Esophagus muscularis mucosa (tissue), 4 donors: ENCODE measurements around the gene DIP2C. TPM values are rescaled to one million over a fixed set of nuclear protein-coding genes. Genes with fewer than 3 reads are reported as not detected.

Experiments used
- DNase-seq: peaks from one replicate; pipeline ENCODE4 v3.0.0-alpha.2; 2017; ENCODE audit errors: extremely low spot score
- H3K27ac ChIP-seq, 4 donors: fragments of 200-600 bp; sonication (generic); replicated peaks in 1 of 4; 1 replicate in 3 of 4; 2 replicates in 1 of 4; pipeline ENCODE4 v1.5.1; 2016 to 2019; ENCODE audit warnings: mild to moderate bottlenecking in 1 of 4
- H3K27me3 ChIP-seq, 4 donors: fragments of 200-600 bp; sonication (generic); one replicate each; pipeline versions ENCODE4 v1.5.1 to v1.6.0; 2016 to 2019
- H3K36me3 ChIP-seq, 4 donors: fragments of 200-600 bp; sonication (generic); one replicate each; pipeline ENCODE4 v1.5.1; 2016 to 2019
- H3K4me1 ChIP-seq, 4 donors: fragments of 200-600 bp; sonication (generic); one replicate each; pipeline ENCODE4 v1.5.1; 2016 to 2019
- H3K4me3 ChIP-seq, 4 donors: fragments of 200-600 bp; sonication (generic); 1 replicate in 2 of 4; 2 replicates in 2 of 4; pipeline ENCODE4 v1.5.1; 2016 to 2019; ENCODE audit warnings: mild to moderate bottlenecking in 4 of 4, moderate library complexity in 1 of 4
- H3K9me3 ChIP-seq, 4 donors: fragments of 200-600 bp; sonication (generic); 1 replicate in 3 of 4; 2 replicates in 1 of 4; pipeline ENCODE4 v1.5.1; 2016 to 2019
- EP300 ChIP-seq: sonication (generic); formaldehyde crosslinking; IDR thresholded peaks from one replicate; pipeline ENCODE4 v1.6.1; 2017; ENCODE audit warnings: antibody characterized with exemption
- POLR2A ChIP-seq: fragments of 450-650 bp; IDR thresholded peaks from one replicate; pipeline ENCODE4 v1.6.1; 2017; ENCODE audit warnings: antibody characterized with exemption, moderate library complexity, mild to moderate bottlenecking, low read depth
- POLR2AphosphoS5 ChIP-seq, 2 donors: sonication (generic); formaldehyde crosslinking; IDR thresholded peaks; one replicate each; pipeline ENCODE4 v1.6.1; 2017; ENCODE audit warnings: antibody characterized with exemption in 2 of 2
- WGBS: methylation state at CpG from one replicate; pipeline ENCODE4 v1.1.5; 2018; 5-methylcytosine and 5-hydroxymethylcytosine counted together
- intact Hi-C: fragments of 100-400 bp; cut with DNase I; formaldehyde crosslinking; loops from one replicate; pipeline ENCODE4 v1.15.1; 2023
- total RNA-seq, 4 donors: library from RNA; depleted of rRNA; stranded (reverse); fragments of >200 nt; gene quantifications; one replicate each; pipeline versions ENCODE4 v1.1.0 to v1.2.1, GENCODE V29; 2016
- TF ChIP-seq, protein P1 (sequence below), 3 experiments: fragments of 200-600 bp in 2 of 3; fragments of 450-650 bp in 1 of 3; sonication (generic) in 2 of 3; IDR thresholded peaks; one replicate each; pipeline ENCODE4 v1.5.1; 2017 to 2019; ENCODE audit warnings: antibody characterized with exemption in 3 of 3, mild to moderate bottlenecking in 2 of 3, moderate library complexity in 1 of 3

The DIP2C gene
- total RNA-seq, 4 donors from 2014 or later, result 38.6 to 66.4 (median 55.7) TPM

DNA sequence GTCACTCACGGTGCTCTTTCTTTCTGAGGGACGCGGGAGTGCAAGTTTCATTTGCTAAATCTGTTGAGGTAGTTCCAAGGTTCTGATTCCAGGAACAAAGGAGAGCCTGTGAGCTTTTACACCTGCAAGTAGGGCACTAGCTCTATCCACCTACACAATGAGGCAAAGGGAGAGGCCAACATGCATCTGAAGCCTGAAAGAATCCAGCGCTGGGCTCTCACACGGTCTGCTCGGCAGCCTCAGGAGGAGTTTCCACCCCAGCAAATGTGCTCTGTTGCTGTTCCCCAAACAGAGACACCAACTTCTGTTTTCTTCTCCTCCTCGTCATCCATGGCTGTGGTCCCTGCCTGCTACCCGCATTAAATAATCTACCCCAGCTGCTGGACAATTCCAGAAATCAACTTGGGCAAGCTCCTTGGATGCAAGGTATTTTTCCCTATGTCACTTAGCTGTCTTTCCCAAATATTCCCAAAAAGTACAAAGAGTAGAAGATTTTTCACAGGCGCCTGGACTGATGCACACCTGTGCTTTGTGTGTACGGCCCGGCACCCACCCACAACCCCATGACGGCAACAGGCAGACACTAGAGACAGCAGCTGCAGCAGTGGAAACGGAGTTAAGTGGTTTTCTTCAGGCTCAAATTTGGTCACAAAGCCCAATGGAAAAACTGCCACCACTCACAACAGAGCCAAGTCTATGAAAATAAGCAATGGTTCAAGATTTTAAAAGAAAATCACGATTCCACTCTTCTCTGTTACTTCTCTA, 377.4 kb downstream of the DIP2C start:
- intact Hi-C loops, result no loop called here
- TF ChIP-seq EP300, result no peak
- TF ChIP-seq POLR2A, result no peak
- no peak for TF ChIP-seq POLR2AphosphoS5 (IDR thresholded peaks at IDR 0.05)
- TF ChIP-seq, protein P1, sequence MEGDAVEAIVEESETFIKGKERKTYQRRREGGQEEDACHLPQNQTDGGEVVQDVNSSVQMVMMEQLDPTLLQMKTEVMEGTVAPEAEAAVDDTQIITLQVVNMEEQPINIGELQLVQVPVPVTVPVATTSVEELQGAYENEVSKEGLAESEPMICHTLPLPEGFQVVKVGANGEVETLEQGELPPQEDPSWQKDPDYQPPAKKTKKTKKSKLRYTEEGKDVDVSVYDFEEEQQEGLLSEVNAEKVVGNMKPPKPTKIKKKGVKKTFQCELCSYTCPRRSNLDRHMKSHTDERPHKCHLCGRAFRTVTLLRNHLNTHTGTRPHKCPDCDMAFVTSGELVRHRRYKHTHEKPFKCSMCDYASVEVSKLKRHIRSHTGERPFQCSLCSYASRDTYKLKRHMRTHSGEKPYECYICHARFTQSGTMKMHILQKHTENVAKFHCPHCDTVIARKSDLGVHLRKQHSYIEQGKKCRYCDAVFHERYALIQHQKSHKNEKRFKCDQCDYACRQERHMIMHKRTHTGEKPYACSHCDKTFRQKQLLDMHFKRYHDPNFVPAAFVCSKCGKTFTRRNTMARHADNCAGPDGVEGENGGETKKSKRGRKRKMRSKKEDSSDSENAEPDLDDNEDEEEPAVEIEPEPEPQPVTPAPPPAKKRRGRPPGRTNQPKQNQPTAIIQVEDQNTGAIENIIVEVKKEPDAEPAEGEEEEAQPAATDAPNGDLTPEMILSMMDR (IDR thresholded peaks at IDR 0.05), result no peak
- no peak overlapping the region for H3K4me3 ChIP-seq
- no peaks in the 10 kb centered on the region for H3K27me3 ChIP-seq
- H3K27ac ChIP-seq, result no peak overlapping the region
- peaks cover 4 to 68% (median 43%) of the 10 kb centered on the region in 4 donors for H3K36me3 ChIP-seq
- WGBS, result 88% methylated on average over 14 of the region's 14 CpGs
- peaks cover 0 to 13% (median 3%) of the 10 kb centered on the region in 4 donors for H3K4me1 ChIP-seq
- no peak for DNase-seq
- H3K9me3 ChIP-seq, result no peaks in the 10 kb centered on the region

DNA sequence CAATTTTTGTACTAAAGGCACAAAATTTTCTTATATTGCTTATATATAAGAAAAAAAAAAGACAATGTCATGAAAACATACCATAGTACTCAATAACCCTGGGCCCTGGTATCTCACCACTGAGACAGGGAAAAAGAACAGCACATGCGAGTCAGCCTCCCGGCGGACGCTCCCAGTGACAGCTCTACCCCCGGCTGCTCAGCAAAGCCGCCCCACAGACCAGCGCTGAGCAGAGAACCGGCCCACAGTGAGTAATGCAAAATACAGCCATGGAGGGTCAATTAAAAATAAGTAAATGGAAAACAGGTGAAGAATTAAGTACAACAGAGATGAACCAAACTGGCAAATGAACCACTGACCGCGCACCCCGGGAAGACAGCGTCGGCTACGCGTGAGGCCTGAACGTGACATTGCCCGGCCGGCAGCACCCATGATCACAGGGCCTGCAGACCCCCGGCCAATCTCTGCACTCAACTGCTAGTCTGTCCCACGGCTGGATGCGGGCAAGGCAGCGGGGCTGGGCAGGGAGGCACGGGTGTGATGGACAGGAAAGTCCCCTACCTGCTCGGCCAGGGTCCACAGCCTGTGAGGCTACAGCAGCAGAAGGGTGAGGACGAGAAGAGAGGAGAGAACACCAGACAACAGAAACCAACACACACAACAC, 378.4 kb downstream of the DIP2C start:
- H3K36me3 ChIP-seq, result peaks cover 4 to 64% (median 39%) of the 10 kb centered on the region in 4 donors
- H3K9me3 ChIP-seq, result no peaks in the 10 kb centered on the region
- H3K4me3 ChIP-seq, result no peak overlapping the region
- TF ChIP-seq, protein P1 (IDR thresholded peaks at IDR 0.05), result no peak
- DNase-seq, result no peak
- H3K27ac ChIP-seq, result no peak overlapping the region
- no peaks in the 10 kb centered on the region for H3K27me3 ChIP-seq
- 94% methylated on average over 25 of the region's 25 CpGs for WGBS
- H3K4me1 ChIP-seq, result peaks cover 0 to 16% (median 5%) of the 10 kb centered on the region in 4 donors
- intact Hi-C loops, result no loop called here

DNA sequence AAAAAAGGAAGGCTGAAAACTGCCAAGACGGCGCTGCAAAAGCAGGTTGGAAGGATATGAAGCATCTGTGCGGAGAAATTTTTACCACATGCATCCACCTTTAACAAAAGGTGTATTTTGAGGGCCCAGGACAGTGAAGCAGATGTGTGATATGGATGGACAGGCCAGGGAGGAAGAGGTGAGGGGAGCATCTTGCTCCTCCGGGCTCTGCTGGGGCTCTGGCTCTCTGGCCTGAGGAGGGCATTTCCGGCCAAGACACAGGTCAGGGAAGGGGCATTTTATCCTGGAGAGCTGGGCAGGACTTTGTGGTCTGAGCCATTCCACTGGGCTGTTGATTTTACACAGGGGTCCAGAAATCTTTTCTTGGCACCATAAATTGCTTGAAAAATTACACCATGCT, 379.1 kb downstream of the DIP2C start:
- H3K36me3 ChIP-seq, result peaks cover 4 to 64% (median 39%) of the 10 kb centered on the region in 4 donors
- TF ChIP-seq POLR2AphosphoS5 (IDR thresholded peaks at IDR 0.05), result no peak
- no peak for TF ChIP-seq EP300
- TF ChIP-seq, protein P1 (IDR thresholded peaks at IDR 0.05), result no peak
- no peak for TF ChIP-seq POLR2A

DNA sequence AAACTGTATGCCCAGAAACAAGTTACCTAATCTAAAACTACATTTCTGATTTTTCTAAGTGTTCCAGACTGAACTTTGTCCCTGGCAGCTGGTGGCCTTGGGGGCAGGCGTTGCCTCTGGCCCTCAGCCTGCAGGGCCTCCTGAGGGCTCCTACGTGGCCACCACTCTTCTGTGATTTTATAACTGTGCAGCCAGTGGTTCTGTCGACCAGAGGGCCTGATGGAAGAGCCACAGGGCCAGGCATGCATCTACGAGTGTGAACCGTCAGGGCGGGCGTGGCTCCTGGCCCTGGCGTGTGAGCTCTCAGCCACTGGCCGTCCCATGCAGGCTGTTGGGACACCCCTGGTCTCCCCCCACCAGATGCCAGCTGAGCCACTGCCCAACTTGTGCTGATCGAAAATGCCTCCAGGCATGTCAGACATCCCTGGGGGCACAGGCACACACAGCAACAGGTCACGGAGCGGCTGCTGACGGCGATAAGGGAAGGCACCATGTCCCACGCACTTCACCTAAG, 380.8 kb downstream of the DIP2C start:
- Histone ChIP-seq H3K27ac (no peak overlapping the region), H3K27me3 (no peaks in the 10 kb centered on the region), H3K9me3 (no peaks in the 10 kb centered on the region), H3K4me1 (peaks cover 0 to 16% (median 5%) of the 10 kb centered on the region in 4 donors), H3K36me3 (peaks cover 4 to 62% (median 37%) of the 10 kb centered on the region in 4 donors), H3K4me3 (no peak overlapping the region)
- TF ChIP-seq, protein P1 (IDR thresholded peaks at IDR 0.05), result no peak
- TF ChIP-seq POLR2A (no peak), POLR2AphosphoS5 (IDR thresholded peaks at IDR 0.05) (no peak), EP300 (no peak)
- intact Hi-C loops, result no loop called here
- DNase-seq, result no peak
- WGBS, result 88% methylated on average over 12 of the region's 15 CpGs

More for the DNA sequence above, 379.1 kb downstream of the DIP2C start:
- no peak overlapping the region for H3K4me3 ChIP-seq
- no peaks in the 10 kb centered on the region for H3K27me3 ChIP-seq
- DNase-seq, result no peak
- peaks cover 0 to 16% (median 5%) of the 10 kb centered on the region in 4 donors for H3K4me1 ChIP-seq
- intact Hi-C loops, result no loop called here
- no peak overlapping the region for H3K27ac ChIP-seq
- WGBS, result 77% methylated on average over 4 of the region's 5 CpGs
- H3K9me3 ChIP-seq, result no peaks in the 10 kb centered on the region
